ENCODE results near the gene WIPI1. TPM values are rescaled to one million over a fixed set of nuclear protein-coding genes. Genes with fewer than 3 reads are reported as not detected.

WIPI1 gene
- total RNA-seq, 3 donors from 2014 or later (not counting 1 experiment from before 2014, with no cell fraction given) = 29.0 to 41.4 (median 32.0) TPM

DNA sequence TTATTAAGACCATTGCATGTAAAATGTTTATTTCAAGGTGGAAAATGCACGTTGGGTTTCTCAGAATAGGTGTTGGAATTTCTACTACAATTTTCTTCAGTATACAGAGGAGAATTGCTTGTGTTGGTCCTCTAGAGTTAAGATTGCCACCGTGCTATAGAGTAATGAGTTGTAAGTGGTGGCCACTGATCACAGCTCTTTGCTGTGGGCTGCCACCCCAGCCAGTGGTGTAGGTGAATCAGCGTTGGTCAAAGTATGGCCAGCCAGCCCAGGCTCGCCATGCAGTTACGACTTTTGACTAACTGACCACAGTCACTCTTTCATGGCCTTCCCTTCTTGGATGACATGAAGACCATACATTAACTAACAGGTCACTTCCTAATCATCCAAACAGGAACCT lies 42.3 kb upstream of the WIPI1 start:
- intact Hi-C loops (cut with micrococcal nuclease) = no loop called here
- peaks cover 11% of the 10 kb centered on the region for H3K4me1 ChIP-seq (ENCODE audit: control insufficient read depth, insufficient read depth, low read length)
- Mint-ChIP-seq H3K27me3 (ENCODE audit: low read depth in 2 of 2) (peaks cover 3 to 5% of the 10 kb centered on the region in 2 donors), H3K27ac (no peak overlapping the region), H3K4me3 (no peak overlapping the region), H3K4me1 (peaks cover 17 to 23% of the 10 kb centered on the region in 2 donors), H3K36me3 (no peaks in the 10 kb centered on the region), H3K9me3 (no peaks in the 10 kb centered on the region)
- H3K27ac ChIP-seq (ENCODE audit: low read length) = no peak overlapping the region
- H3K4me3 ChIP-seq (ENCODE audit: low read length) = no peak overlapping the region
- DNase-seq (no peak), ATAC-seq (no peak)
- no peaks in the 10 kb centered on the region for H3K27me3 ChIP-seq (ENCODE audit: control insufficient read depth, insufficient read depth, low read length)
- WGBS (ENCODE audit: insufficient coverage) = 74% methylated on average over 4 of the region's 5 CpGs
- TF ChIP-seq, protein P1, sequence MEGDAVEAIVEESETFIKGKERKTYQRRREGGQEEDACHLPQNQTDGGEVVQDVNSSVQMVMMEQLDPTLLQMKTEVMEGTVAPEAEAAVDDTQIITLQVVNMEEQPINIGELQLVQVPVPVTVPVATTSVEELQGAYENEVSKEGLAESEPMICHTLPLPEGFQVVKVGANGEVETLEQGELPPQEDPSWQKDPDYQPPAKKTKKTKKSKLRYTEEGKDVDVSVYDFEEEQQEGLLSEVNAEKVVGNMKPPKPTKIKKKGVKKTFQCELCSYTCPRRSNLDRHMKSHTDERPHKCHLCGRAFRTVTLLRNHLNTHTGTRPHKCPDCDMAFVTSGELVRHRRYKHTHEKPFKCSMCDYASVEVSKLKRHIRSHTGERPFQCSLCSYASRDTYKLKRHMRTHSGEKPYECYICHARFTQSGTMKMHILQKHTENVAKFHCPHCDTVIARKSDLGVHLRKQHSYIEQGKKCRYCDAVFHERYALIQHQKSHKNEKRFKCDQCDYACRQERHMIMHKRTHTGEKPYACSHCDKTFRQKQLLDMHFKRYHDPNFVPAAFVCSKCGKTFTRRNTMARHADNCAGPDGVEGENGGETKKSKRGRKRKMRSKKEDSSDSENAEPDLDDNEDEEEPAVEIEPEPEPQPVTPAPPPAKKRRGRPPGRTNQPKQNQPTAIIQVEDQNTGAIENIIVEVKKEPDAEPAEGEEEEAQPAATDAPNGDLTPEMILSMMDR (IDR thresholded peaks at IDR 0.05) = no peak
- H3K36me3 ChIP-seq (ENCODE audit: control insufficient read depth, insufficient read depth, low read length) = no peaks in the 10 kb centered on the region
- H3K9me3 ChIP-seq (ENCODE audit: control insufficient read depth, insufficient read depth, low read length) = no peaks in the 10 kb centered on the region

GRCh38 chr17:68498479-68499326 lies 41.4 kb upstream of the WIPI1 start:
- Mint-ChIP-seq H3K27ac (peak overlapping the region in 1 of 2 donors; percentile 28), H3K4me1 (peaks cover 17 to 23% of the 10 kb centered on the region in 2 donors), H3K4me3 (peak overlapping the region; percentile 21), H3K9me3 (no peaks in the 10 kb centered on the region), H3K27me3 (ENCODE audit: low read depth in 2 of 2) (peaks cover 3 to 5% of the 10 kb centered on the region in 2 donors), H3K36me3 (no peaks in the 10 kb centered on the region)
- Histone ChIP-seq H3K27me3 (ENCODE audit: control insufficient read depth, insufficient read depth, low read length) (no peaks in the 10 kb centered on the region), H3K36me3 (ENCODE audit: control insufficient read depth, insufficient read depth, low read length) (no peaks in the 10 kb centered on the region), H3K4me1 (ENCODE audit: control insufficient read depth, insufficient read depth, low read length) (peaks cover 11% of the 10 kb centered on the region), H3K27ac (ENCODE audit: low read length) (peak overlapping the region; percentile 63), H3K9me3 (ENCODE audit: control insufficient read depth, insufficient read depth, low read length) (no peaks in the 10 kb centered on the region), H3K4me3 (ENCODE audit: low read length) (no peak overlapping the region)
- whole genome bisulfite sequencing (ENCODE audit: insufficient coverage) = 69% methylated on average over 7 of the region's 7 CpGs
- ATAC-seq (peak in 1 of 3 donors; percentile 24), DNase-seq (no peak)
- intact Hi-C loops (cut with micrococcal nuclease) = no loop called here
- TF ChIP-seq, protein P1 (IDR thresholded peaks at IDR 0.05) = no peak

DNA sequence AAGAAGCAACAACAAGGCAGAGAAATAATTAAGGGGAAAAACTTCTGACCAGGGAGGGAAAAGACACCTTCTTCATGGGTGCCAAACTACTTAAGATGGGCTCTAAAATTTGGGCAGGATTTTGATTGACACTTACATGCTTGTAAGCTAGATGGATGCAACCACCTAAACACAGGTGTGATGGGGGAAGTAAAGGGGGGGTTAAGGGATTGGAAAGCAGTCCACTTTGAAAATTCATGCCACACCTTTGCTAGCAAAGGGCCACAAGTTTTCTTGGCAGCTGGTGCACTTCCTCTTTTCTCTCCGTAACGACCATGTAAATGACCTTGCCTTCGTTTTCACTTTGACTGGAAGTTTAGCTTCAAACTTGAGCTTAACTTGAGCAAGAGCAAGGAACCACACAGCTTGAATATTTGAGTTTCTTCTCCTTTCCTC lies 40.6 kb upstream of the WIPI1 start:
- ATAC-seq = peak; percentile 34 to 53 (median 44)
- WGBS (ENCODE audit: insufficient coverage) = 0% methylated on average over 3 of the region's 3 CpGs

More for the DNA sequence above, 40.6 kb upstream of the WIPI1 start:
- no peaks in the 10 kb centered on the region for H3K27me3 ChIP-seq (ENCODE audit: control insufficient read depth, insufficient read depth, low read length)
- peak overlapping the region in 1 of 2 donors; percentile 28 for H3K27ac Mint-ChIP-seq
- TF ChIP-seq, protein P1 (IDR thresholded peaks at IDR 0.05) = no peak
- no peaks in the 10 kb centered on the region for H3K9me3 Mint-ChIP-seq
- H3K36me3 Mint-ChIP-seq = no peaks in the 10 kb centered on the region
- peak overlapping the region; percentile 63 for H3K27ac ChIP-seq (ENCODE audit: low read length)
- DNase-seq = peak in 1 of 2 donors; percentile 25
- no peaks in the 10 kb centered on the region for H3K36me3 ChIP-seq (ENCODE audit: control insufficient read depth, insufficient read depth, low read length)
- H3K4me1 ChIP-seq (ENCODE audit: control insufficient read depth, insufficient read depth, low read length) = peaks cover 11% of the 10 kb centered on the region
- intact Hi-C loops (cut with micrococcal nuclease) = no loop called here
- no peak overlapping the region for H3K4me3 ChIP-seq (ENCODE audit: low read length)
- peak overlapping the region; percentile 21 for H3K4me3 Mint-ChIP-seq
- H3K9me3 ChIP-seq (ENCODE audit: control insufficient read depth, insufficient read depth, low read length) = no peaks in the 10 kb centered on the region
- peaks cover 17 to 23% of the 10 kb centered on the region in 2 donors for H3K4me1 Mint-ChIP-seq
- H3K27me3 Mint-ChIP-seq (ENCODE audit: low read depth in 2 of 2) = peaks cover 3 to 5% of the 10 kb centered on the region in 2 donors
